Fibroblast of gingiva (primary cell): ENCODE results near the gene TPGS1.

Source experiments
- DNase-seq: peaks from one replicate; pipeline ENCODE4 v3.0.0-alpha.2; 2011; ENCODE audit warnings: low read depth

The TPGS1 gene, protein sequence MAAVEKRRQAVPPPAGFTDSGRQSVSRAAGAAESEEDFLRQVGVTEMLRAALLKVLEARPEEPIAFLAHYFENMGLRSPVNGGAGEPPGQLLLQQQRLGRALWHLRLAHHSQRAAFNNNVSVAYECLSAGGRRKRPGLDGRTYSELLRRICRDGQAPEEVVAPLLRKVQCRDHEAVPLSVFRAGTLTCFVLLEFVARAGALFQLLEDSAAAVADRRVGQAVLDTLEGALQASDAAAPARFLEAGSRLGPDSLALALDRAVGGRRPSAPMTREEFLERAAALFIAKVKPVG

DNA sequence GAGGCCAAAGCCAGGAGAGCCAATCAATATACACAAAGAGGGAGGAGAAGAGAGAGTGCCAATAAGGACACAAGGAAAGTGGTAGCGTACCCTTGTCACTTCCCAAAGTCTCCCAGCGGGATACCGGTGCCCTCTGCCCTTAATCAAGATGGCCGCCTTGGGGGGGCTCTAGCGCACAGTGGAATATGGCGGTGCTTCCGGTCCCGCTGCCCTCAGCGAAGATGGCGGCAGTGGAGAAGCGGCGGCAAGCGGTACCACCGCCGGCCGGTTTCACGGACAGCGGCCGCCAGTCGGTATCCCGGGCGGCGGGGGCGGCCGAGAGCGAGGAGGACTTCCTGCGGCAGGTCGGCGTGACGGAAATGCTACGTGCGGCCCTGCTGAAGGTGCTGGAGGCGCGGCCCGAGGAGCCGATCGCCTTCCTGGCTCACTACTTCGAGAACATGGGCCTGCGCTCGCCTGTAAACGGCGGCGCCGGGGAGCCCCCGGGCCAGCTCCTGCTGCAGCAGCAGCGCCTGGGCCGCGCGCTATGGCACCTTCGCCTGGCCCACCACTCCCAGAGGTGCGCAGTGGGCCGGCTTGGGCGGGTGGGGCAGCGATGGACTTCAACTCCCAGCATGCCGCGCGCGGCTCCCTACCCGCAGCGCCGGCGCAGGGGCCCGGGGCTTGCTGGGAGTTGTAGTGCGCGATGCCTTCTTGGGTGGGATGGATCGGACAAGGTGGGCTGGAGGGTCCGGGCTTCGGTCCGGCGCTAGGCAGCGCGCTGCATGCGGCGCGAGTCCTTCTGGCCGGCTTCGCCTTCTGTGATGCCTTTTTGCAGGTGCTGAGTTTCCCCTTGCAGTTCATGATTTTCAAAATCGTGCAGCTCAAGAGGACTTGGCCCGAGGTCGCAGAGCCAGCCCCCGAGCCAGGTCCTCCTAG lies at the start of gene TPGS1:
Gene TPGS1 (plus strand): TSS at position 212 of the 918 bp plus-strand sequence. CDS start 10 bp downstream, at position 222.
- peak; percentile 64 for DNase-seq

DNA sequence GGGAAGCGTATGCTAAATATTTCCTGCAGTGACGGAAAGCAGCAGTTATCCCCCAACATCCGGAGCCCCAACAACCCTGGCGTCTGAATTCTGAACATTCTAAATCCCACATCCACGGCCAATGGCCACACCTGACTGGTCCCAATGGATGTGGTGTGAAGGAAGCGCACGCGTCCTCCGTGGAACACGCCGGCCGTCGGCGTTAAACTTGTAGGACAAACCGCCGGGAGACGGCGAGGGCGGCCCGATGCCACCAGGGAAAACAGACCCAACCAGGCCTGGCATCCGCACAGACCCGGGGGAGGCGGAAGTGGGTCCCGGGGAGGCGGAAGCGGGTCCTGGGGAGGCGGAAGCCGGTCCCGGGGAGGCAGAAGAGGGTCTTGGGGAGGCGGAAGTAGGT lies 49.7 kb upstream of the TPGS1 start:
- no peak for DNase-seq

DNA sequence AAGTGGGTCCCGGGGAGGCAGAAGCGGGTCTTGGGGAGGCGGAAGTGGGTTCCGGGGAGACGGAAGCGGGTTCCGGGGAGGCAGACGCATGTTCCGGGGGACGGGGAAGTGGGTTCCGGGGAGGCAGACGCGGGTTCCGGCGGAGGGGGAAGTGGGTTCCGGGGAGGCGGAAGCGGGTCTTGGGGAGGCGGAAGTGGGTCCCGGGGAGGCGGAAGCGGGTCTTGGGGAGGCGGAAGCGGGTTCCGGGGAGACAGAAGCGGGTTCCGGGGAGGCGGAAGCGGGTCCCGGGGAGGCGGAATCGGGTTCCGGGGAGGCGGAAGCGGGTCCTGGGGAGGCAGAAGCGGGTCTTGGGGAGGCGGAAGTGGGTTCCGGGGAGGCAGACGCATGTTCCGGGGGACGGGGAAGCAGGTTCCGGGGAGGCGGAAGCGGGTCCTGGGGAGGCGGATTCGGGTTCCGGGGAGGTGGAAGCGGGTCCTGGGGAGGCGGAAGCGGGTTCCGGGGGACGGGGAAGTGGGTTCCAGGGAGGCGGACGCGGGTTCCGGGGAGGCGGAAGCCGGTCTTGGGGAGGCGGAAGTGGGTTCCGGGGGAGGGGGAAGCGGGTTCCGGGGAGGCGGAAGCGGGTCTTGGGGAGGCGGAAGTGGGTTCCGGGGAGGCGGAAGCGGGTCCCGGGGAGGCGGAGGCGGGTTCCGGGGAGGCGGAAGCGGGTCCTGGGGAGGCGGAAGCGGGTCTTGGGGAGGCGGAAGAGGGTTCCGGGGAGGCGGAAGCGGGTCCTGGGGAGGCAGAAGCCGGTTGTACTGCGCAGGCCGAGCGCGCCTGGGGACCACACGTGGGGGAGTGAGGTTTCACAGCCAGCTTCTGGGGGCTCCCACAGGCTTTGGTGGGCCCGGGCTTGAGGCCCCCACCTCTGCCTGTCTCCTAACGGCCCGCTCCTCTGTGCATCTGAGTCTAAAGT lies 48.9 kb upstream of the TPGS1 start:
- DNase-seq, result no peak

DNA sequence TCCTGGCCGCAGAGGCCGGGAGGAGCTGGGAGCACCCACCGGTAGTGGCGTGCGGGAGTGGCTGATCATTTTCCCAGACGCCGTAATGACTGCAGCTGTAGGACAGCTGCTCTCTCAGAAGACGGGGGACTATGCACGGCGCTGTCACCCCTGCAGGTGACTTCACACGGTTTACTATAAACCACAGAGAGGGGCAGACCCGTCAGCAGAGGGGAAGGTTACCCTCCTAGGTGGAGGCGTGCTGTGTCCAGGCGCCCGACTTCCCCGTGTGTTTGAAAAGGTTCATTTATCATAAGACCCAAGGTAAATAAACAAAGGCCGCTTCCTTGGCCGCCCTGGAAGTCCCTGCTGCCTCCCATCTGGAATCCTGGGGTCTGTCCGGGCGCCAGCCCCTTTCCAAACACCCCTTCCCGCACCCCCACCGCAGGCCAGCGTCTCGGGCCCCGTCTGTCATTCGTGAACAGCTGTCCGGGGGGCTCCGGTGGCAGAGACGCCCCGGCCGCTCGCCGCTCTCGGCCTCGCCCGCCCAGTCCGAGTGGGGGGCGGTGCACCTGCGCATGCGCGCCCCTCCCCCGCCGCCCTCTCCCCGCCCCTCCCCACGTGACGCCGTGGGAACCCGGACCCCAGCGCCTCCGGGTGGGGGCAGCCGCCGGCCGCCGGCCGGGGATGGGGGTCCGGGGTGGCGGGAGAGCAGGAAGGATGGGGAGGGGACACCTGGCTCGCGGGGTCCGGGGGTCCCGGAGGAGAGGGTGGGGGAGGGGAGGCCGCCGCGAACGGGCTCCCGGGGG lies 47.4 kb upstream of the TPGS1 start:
- no peak for DNase-seq

DNA sequence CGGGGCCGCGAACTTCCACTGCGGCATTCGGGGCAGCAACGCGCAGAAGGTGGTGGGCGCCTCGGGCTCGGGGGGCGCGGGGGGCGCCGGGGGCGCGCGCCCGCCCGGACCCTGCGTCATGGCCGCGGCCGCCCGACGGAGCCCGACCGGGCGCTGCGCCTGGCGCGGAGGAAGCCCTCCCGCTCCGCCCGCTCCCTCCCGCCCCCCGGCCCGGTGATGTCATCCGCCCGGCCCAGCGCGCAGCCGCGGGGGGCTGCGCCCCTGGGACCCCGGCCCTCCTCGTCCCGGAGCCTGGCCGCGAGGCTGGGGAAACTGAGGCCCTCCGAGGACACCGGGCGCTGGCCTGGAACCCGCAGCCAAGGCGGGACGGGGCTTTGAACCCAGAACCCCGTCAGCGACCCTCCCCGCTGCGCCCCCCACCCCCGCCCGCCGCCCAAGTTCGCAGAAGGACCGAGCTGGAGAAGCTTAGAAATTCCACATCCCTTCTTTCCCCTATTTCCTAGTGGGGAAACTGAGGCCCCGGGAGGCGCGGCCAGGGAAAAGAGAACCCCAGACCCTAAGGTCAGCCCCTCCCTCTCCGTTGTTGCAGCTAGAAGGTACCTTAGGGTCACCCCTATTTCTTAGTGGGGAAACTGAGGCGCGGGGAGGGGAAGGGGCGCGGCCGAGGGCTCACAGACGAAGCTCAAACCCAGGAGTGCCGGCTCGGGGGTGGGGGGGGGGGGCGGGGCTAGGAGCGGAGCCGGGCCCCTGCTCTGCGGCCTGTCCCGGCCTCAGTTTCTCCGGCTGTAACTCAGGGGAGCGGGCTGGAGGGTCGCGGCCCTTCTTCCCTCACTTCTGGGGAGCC lies 46.2 kb upstream of the TPGS1 start, which contains the start of gene SHC2:
Gene SHC2 (minus strand): TSS at position 157 of the 844 bp plus-strand sequence. CDS start 37 bp downstream, at position 120.
- DNase-seq, result no peak

DNA sequence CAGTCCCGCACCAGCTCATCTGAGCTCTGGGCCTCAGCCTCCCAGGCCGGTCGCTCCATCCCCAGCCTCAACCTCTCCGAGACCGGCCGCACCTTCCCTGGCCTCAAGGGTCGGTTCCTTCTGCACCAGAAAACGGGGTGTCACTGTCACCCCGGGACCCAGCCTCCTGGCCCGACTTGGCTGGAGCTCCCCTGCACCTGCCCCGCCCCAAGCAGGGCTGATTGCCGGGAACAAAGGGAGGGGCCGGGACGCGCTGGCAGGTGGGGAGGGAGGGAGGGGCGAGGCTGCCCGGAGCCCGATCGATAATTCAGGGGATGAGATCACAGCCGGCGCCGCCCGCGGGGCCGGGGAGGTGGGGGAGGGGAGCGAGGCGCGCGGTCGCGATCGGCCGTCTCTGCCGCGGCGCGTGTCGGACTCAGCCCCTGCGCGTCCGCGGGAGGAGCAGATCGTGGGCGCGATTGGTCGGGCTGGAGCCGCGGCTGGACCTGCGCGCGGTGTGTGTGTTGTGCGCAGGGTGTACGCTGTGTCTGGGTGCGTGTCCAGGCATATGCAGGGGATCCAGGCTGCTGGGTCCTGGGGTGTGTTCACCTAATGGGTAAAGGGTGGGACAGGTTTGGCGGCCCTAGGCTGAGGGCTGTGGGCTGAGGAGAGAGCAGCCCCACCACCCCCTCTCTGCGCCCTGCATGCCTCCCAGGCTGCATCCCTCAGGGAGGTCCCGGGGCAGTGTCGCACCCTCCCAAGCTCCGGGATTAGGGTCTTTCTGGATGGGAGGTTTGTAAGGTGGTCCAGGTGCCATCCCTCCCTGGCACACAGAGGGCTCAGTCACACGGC lies 45.4 kb upstream of the TPGS1 start:
- DNase-seq, result no peak

DNA sequence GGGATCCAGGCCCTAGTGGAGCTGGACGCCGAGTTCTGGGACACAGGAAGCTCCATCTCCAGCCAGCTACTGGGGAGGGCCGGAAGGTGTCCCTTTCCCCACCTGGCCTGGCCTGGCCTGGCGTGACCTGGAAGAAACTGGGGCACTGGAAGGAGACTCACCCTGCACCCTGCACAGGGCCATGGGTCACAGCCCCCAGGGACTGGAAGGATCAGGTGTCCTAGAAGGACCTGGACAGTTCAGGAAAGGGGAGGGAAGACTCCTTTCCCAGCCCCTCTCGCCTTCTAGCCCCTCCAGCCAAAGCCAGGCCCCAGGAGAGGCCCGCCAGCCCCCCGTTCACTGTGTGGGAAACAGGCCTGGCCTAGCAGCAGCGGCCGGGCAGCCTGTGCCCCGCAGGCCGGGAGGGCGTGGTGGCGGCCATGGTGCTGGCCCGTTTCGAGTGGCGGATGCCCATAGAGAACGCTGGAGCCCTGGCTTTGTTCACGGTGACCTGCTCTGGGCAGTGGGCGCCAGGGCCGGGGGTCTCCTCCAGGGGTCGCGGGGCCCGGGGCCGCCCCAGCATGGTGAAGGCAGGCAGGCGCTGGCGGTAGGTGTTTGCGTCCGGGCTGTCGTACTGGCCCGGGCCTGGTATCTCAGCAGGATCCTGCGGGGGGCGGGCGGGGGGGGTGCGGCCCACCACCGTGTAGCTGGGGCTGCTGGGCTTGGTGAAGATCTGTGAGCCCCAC lies 43.7 kb upstream of the TPGS1 start:
- no peak for DNase-seq

DNA sequence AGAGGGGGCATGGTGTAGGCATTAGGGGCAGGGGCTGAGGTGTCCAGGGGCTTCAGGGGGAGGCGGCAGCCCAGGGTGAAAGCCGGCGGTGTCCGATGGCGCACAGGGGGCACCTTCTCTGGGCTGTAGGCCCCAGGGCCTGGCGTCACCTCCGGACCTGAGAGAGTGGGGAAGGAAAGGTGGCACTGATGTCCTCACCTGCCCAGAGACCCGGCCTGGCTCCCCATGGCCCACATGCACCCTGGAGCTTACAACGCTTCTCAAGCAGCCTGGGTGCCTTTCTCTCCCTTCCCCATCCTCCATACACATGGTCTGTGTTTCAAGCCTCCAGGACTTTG lies 43.1 kb upstream of the TPGS1 start:
- no peak for DNase-seq

DNA sequence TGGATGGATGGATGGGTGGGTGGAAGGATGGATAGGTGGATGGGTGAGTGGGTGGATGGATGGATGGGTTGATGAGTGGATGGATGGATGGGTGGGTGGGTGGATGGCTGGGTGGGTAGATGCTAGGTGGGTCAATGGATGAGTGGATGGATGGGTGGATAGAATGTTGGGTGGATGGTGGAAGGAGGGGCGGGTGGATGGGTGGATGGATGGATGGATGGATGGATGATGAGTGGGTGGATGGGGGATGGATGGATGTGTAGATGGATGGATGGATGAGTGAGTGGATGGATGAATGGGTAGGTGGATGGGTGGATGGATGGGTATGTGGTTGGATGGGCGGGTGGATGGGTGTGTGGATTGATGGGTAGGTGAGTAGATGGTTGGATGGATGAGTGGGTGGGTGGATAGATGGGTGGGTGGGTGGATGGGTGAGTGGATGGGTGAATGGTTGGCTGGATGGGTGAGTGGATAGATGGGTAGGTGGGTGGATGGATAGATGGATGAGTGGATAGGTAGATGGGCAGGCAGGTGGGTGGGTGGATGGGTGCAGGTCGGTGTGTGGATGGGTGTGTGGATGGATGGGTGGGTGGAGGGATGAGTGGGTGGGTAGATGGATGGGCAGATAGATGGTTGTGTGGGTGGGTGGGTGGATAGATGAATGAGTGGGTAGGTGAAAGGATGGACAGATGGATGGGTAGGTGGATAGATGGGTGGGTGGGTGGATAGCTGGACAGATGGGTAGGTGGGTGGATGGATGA lies 42.1 kb upstream of the TPGS1 start:
- DNase-seq, result no peak

DNA sequence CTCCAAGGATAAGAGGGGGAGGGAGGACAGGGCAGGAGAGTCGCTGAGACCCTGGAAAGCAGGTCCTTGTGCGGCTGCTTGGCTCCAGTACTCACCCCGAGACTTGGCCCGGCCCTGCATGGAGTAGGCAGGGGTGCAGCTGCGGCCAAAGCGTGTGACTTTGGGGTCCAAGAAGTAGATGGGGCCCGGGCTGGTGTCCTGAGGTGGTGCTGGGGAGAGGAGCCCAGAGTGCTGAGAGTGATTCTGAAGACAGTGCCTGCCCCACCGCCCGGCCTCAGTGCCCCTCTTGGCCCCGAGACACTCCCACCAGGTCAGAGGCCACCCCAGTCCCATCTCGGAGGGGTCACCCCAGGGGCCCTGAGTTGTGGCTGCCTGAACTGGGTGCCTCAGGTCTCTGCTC lies 39.7 kb upstream of the TPGS1 start:
- no peak for DNase-seq

DNA sequence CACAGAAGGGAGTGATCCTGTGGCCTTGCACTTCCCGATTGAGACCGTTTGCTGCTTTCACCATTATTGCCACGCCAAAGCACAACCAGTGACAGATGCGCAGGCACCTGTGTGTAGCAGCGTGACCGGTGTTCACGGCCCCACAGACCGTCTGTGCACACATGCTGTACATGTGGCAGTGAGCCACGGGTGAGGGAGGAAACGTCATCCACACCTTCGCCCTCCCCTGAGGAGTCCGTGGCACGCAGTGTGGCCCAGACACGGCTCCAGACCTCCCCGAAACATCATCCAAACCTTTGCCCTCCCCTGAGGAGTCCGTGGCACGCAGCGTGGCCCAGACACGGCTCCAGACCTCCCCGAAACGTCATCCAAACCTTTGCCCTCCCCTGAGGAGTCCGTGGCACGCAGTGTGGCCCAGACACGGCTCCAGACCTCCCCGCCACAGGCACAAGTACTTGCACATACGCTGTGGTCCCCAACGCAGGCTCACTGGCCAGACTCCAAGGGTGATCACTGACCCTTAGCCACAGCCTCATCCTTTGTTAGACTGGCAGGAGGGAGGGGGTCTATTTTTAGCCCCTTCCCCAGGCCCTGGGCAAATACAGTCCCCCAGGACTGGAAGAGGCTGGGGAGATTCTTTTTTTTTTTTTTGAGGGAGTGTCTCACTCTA lies 38.6 kb upstream of the TPGS1 start:
- no peak for DNase-seq

DNA sequence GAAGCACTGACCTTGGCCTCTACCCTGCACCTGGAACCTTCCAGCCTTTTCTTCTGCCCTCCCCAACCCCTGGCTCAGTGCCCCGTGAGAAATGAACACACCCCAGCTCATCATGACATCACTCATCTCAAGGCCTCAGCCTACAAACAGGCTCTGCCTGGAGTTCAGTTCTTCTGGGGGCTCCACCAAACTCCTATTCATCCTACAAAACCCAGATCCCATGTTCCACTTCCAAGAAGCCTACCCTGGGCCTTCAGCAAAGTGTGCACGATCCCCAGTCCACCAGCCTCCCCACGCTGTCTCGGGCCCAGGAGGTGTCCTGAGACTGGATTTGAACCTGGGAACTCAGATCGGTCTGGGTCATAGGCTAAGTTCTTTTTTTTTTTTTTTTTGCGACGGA lies 37.5 kb upstream of the TPGS1 start:
- no peak for DNase-seq

DNA sequence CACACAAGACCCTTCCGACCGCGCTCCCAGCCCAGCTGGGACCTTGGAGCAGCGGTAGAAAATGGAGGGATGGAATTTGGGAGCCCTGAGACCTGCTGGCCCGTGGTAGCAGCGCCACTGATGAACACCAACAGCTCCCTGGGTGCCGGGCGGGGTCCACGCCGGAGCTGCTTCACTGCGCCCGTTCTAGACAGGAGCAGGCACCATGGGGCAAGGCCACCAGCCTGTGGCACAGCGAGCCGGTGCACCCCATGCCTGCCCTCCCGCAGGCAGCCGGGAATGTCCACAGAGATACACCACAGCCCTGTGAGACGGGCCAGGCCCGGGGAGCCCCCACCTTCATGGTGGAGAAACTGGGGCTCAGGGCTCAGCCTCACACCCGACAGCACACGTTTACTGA lies 36.6 kb upstream of the TPGS1 start:
- DNase-seq, result no peak

DNA sequence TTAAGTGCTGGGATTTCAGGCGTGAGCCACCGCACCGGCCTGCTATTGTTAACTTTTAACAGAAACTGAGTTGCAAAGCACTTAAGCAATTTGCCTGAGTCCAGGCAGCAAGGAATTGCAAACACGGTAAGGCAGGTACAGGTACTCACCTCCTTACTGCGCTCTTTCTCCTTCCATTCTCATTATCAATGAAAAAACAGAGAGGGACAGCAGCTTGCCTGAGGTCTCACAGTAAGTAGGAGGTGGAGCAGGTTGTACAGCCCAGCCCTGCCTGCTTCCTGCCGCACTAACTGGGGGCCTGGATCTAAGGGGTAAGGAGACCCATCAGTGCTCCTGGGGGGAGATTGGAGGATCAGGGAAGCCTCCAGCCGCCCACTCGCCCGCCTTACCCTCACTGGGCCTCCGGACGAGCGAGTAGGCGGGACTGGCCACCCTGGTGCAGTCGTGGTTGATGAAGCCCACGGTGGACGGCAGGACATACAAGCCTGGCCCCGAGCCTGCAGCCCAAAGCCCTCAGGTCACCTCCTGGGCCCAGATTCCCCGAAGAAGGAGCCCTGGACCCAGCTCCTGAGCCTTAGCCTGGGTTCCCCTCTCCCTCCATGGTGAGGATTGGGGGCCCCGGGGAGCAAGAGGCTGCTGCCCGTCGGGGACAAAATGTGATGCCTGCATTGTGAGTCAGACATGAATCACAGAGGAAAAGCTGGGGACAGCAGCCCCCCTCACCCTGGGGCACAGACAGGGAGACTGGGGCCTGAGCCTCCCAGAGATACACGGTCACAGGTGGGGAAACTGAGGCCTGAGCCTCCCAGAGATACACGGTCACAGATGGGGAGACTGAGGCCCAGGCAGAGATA lies 35.1 kb upstream of the TPGS1 start:
- DNase-seq, result no peak

DNA sequence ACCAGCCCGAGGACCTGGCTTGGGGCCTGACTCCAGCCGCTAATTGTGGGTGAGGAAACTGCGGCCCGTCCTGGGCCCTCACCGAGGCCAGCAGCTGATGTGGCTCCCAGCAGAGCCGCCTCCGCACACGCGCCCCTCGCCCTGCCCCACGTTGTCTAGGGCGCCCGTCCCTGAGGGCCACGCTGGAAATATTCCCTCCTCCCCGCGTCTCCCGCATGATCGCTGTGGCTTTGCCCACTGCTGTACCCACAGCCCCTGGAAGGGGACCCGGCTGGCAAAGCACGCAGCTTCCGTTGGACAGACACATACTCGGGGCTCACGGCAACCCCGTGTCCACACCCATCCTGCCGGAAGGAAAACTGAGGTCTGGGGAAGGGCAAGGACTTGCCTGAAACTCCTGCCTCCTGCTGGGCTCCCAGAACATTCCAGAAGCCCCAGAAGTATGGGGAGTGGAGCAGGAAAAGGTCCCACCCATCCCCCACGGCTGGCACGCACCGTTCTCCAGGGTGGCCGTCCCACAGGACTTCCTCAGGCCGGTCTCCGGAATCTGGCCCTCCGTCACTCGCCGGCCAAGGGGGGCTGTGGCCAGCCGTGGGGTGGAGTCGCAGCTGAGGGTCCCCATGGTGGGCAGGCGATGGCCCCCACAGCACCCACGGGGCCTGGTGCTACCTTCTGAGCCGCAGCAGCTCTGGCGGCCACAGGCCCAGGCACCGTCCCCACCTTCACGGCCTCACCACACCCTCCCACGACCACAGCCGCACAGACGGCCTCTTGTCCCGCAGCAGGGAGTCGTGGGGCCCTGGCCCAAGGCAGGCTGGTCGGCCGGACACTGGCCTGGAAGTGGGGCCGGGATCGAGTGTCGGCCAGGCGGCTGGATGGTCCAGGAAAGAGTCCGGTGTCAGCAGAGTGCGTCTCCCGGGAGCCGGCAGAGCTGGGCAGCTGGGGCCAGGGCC lies 32.9 kb upstream of the TPGS1 start:
- no peak for DNase-seq
